Testis (tissue), 3 donors: ENCODE measurements around the gene PLCD3. TPM values are rescaled to one million over a fixed set of nuclear protein-coding genes. Genes with fewer than 3 reads are reported as not detected.

Experiments
- DNase-seq: peaks from one replicate; pipeline ENCODE4 v3.0.0-alpha.2; 2019
- H3K27ac ChIP-seq, 2 donors: fragments of 200-600 bp; sonication (generic); one replicate each; pipeline ENCODE4 v1.5.1; 2019
- H3K27me3 ChIP-seq: fragments of 200-600 bp; sonication (generic); one replicate; pipeline ENCODE4 v1.5.1; 2019
- H3K36me3 ChIP-seq: fragments of 200-600 bp; sonication (generic); one replicate; pipeline ENCODE4 v1.5.1; 2017; ENCODE audit warnings: low read depth; ENCODE audit errors: missing control alignments
- H3K4me1 ChIP-seq: fragments of 200-600 bp; sonication (generic); one replicate; pipeline ENCODE4 v1.5.1; 2019
- H3K4me3 ChIP-seq, 2 donors: fragments of 200-600 bp; sonication (generic); one replicate each; pipeline ENCODE4 v1.5.1; 2017 to 2019
- H3K9me3 ChIP-seq: fragments of 200-600 bp; sonication (generic); one replicate; pipeline ENCODE4 v1.5.1; 2017
- POLR2A ChIP-seq: fragments of 450-650 bp; IDR thresholded peaks from one replicate; pipeline ENCODE4 v1.6.1; 2017; ENCODE audit warnings: antibody characterized with exemption, mild to moderate bottlenecking, moderate library complexity
- WGBS, 2 donors: methylation state at CpG; one replicate each; pipeline ENCODE4 v1.1.5; 2018; 5-methylcytosine and 5-hydroxymethylcytosine counted together
- intact Hi-C: fragments of 100-400 bp; cut with DNase I; formaldehyde crosslinking; loops from one replicate; pipeline ENCODE4 v1.15.1; 2023; ENCODE audit warnings: low total_unique reads
- polyA plus RNA-seq: library from polyadenylated mRNA; stranded (reverse); fragments of 350-450 nt; fragmentation: Illumina TruSeq; extraction: RNeasy Lipid Tissue Mini Kit (QIAGEN cat#74804); gene quantifications from one replicate; pipeline ENCODE4 v1.2.3, GENCODE V29; 2014; ENCODE audit warnings: low read depth, low replicate concordance; ENCODE audit not compliant: insufficient read depth
- total RNA-seq, 2 donors: library from RNA; depleted of rRNA; stranded (reverse); fragments of >200 nt; gene quantifications; one replicate each; pipeline ENCODE4 v1.2.3, GENCODE V29; 2016
- TF ChIP-seq, protein P1 (sequence below), 3 experiments: fragments of 450-650 bp in 2 of 3; fragments of 200-600 bp in 1 of 3; sonication (generic) in 1 of 3; IDR thresholded peaks; one replicate each; pipeline ENCODE4 v1.5.1; 2016 to 2019; ENCODE audit warnings: antibody characterized with exemption in 3 of 3, mild to moderate bottlenecking in 2 of 3, moderate library complexity in 1 of 3

Gene PLCD3
- total and polyA plus RNA-seq, 3 donors from 2014 or later = 62.2 to 106 (median 86.3) TPM

DNA sequence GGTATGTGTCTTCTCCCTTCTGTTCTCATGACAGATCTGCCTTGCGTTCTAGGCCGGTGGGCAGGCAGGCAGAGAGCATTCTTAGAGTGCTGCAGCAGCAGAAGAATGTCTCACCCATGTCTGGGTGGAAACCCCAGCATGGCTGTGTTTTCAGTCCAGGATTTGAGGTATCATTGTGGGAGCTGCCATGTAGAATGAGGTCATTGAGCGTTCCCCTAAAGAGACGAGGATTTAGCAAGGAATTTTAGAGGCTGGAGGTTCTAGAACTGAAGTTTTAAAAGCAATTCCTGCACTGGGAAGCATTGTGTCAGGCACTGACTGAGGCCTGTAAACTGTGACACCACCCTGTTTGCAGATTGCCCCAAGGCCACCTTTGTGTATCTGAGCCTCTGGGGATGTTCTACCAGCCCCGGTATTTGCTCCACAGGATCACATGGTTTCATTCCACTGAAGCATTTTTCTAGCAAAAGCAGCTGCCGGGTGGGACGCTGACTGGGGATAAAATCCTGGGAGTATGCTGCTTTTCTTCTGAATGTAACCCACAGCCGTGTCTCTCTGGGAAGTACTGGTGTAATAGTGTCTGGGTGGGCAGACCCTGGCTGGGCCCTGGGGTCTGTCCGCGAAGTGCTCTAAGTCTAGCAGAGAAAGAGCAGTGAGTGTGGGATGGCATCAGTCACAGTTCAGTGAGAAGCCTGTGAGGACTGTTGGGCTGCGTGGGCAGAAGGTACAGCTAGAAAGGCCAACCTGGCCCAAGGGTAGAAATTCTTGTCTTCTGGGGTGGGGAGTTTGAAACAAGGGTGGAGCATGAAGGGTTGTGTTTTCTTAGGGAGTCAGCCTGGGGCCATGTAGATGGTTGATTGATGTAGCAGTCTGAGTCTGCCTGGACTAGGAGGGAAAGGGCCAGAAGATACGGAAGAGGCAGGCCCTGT is 30.2 kb downstream of the PLCD3 start:
- H3K4me3 ChIP-seq = no peak overlapping the region
- H3K27me3 ChIP-seq = no peaks in the 10 kb centered on the region
- H3K4me1 ChIP-seq = peaks cover 28% of the 10 kb centered on the region
- H3K9me3 ChIP-seq = no peaks in the 10 kb centered on the region
- intact Hi-C loops = no loop called here
- no peak for TF ChIP-seq POLR2A
- TF ChIP-seq, protein P1, sequence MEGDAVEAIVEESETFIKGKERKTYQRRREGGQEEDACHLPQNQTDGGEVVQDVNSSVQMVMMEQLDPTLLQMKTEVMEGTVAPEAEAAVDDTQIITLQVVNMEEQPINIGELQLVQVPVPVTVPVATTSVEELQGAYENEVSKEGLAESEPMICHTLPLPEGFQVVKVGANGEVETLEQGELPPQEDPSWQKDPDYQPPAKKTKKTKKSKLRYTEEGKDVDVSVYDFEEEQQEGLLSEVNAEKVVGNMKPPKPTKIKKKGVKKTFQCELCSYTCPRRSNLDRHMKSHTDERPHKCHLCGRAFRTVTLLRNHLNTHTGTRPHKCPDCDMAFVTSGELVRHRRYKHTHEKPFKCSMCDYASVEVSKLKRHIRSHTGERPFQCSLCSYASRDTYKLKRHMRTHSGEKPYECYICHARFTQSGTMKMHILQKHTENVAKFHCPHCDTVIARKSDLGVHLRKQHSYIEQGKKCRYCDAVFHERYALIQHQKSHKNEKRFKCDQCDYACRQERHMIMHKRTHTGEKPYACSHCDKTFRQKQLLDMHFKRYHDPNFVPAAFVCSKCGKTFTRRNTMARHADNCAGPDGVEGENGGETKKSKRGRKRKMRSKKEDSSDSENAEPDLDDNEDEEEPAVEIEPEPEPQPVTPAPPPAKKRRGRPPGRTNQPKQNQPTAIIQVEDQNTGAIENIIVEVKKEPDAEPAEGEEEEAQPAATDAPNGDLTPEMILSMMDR (IDR thresholded peaks at IDR 0.05) = no peak
- H3K27ac ChIP-seq = peak overlapping the region; percentile 72 to 77
- peak; percentile 68 for DNase-seq
- H3K36me3 ChIP-seq = no peaks in the 10 kb centered on the region
- 41 to 49% methylated on average over 12 of the region's 12 CpGs for WGBS, 2 donors

DNA sequence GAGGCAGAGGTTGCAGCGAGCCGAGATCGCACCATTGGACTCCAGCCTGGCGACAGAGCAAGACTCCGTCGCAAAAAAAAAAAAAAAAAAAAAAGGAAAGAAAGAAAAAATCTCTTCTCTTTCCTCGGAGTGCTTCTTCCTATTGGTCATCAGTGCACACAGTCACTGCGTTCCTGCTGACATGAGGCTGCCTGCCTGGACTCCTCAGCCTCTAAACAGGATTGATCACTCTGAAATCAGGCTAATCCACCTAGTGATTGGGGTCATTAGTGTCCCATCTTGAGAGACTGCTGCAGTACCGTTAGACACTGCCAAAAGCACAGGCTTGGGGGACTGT is 30.8 kb downstream of the PLCD3 start:
- WGBS, 2 donors = 39 to 47% methylated on average over 9 of the region's 9 CpGs
- TF ChIP-seq, protein P1 (IDR thresholded peaks at IDR 0.05) = no peak
- no peak for TF ChIP-seq POLR2A
- H3K4me3 ChIP-seq = no peak overlapping the region
- no peaks in the 10 kb centered on the region for H3K27me3 ChIP-seq
- peak overlapping the region; percentile 21 to 77 for H3K27ac ChIP-seq
- peaks cover 25% of the 10 kb centered on the region for H3K4me1 ChIP-seq
- intact Hi-C loops = no loop called here
- H3K9me3 ChIP-seq = no peaks in the 10 kb centered on the region
- DNase-seq = no peak
- no peaks in the 10 kb centered on the region for H3K36me3 ChIP-seq

GRCh38 chr17:45098869-45099616 is 33.3 kb downstream of the PLCD3 start:
- intact Hi-C loops = no loop called here
- WGBS, 2 donors = 57 to 64% methylated on average over 7 to 9 of the region's 9 CpGs
- H3K4me3 ChIP-seq = no peak overlapping the region
- no peaks in the 10 kb centered on the region for H3K36me3 ChIP-seq
- H3K4me1 ChIP-seq = peaks cover 25% of the 10 kb centered on the region
- DNase-seq = peak; percentile 93
- no peaks in the 10 kb centered on the region for H3K9me3 ChIP-seq
- no peak for TF ChIP-seq POLR2A
- TF ChIP-seq, protein P1 (IDR thresholded peaks at IDR 0.05) = peak; percentile 77 to 82 (median 79)
- no peaks in the 10 kb centered on the region for H3K27me3 ChIP-seq
- peak overlapping the region in 1 of 2 donors; percentile 68 for H3K27ac ChIP-seq

GRCh38 chr17:45098081-45098868 is 34.0 kb downstream of the PLCD3 start:
- Histone ChIP-seq H3K9me3 (no peaks in the 10 kb centered on the region), H3K36me3 (no peaks in the 10 kb centered on the region), H3K27me3 (no peaks in the 10 kb centered on the region), H3K4me1 (peaks cover 25% of the 10 kb centered on the region), H3K27ac (peak overlapping the region in 1 of 2 donors; percentile 68), H3K4me3 (no peak overlapping the region)
- 73 to 82% methylated on average over 8 to 13 of the region's 13 CpGs for WGBS, 2 donors
- intact Hi-C loops = no loop called here
- no peak for DNase-seq
- TF ChIP-seq, protein P1 (IDR thresholded peaks at IDR 0.05) = no peak
- no peak for TF ChIP-seq POLR2A
